ENCODE results near the gene SMARCA2.
A peak's percentile ranks its signal among the peaks of the same experiment; 100 is the strongest.

SMARCA2 gene

DNA sequence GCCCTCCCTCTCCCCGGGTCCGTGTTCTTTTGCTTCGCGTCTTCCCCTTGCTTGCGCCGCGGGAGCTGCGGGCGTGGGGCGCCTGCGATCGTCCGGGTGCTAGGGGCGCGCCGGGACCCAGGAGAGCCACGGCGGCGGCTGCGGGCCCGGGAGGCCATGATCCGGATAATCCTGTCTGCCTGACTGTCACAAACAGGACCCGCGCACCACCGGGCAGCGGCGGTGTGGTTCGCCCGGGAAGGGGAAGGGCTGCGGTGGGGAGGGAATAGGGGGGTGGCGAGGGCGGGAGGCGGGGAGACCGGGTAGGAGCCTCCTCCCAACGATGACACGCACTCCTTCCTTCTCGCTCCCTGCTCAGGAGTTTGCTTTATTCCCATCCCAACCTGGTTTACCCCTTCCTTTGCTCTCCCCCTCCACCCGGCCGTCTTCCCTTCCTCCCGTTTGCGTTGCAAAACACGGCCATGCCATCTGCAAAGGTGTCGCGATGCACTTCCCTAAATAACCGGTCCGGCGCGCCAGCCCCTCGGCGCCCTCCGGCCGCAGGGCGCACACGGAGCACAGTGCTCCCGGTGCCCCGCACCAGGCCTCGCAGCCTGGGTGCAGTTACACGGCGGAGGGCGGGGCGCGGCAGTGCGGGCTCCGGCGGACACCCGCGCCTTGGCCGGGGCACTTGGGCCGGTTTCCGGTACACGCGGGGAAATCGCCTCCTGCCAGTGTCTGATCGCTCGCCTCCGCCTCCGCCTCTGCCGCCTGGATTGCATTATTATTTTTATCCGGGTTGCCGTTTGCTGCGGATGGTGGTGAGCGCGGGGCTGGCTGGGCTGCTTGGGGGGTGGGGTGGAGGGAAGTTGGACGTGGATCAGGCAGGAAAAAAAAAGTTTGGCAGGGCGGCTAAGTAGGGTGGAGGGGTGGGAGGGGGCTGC, 1.5 kb downstream of the SMARCA2 start:
- peak; percentile 84 for DNase-seq

DNA sequence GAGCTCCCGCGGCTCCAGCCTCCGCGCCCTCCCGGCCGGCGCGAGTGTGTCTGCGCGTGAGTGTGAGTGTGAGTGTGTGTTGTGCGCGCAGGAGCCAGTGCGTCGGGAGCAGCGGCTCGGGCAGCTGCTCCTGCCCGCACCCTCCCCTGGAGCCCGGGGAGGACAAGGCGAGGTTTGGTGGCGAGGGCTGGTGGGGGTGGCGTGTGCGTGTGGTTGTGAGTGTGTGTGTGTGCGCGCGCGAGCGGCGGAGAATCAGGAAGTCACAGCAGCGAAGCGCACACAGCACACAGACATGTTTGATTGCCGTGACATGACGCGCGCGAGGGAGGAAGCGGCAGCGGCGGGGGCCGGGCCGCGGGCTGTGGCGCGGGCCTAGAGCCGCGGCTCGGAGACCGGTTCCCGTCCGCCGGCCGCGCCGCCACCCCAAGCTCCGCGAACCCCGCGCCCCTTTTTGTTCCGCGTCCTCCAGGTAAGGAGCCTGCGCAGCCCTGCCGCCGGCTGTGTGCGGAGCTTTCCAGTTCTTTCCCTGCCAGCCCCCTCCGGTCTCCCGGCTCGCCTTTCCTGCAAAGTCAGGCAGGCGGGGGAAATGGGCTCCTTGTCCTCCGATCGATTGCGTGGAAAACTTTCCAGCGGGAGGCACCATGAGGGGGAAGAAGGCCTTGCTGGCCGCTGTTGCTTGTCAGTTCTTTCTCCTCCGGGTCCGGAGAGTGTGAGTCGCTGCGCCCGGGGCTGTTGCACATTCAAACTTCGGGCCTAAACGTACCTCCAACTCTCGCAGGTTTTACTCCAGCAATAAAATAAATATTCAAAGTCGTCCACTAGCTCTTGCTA, 2.4 kb downstream of the SMARCA2 start:
- peak; percentile 79 for DNase-seq

DNA sequence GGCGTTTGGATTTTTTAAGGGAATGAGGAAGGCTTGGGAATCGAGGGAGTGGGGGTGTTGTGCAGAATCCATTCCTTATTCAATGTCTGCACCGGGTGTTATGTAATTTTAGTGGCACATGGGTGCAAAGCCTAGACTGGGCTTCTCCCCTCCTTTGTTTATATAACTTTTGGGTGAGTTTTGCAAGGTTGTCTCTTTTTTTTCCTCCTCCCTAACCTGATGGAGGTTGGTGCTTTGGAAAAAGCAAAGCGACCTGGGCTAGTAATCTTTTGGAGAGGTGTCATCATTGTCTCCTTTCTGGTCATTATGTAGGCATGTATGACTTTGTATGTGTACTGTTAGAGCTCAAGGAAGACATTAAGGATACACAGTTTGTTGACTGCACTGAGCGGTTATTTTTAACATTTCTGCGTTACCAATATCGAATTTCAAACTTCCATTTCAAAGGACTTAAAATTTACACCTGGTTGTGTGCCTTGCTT, 3.1 kb downstream of the SMARCA2 start:
- no peak for DNase-seq

DNA sequence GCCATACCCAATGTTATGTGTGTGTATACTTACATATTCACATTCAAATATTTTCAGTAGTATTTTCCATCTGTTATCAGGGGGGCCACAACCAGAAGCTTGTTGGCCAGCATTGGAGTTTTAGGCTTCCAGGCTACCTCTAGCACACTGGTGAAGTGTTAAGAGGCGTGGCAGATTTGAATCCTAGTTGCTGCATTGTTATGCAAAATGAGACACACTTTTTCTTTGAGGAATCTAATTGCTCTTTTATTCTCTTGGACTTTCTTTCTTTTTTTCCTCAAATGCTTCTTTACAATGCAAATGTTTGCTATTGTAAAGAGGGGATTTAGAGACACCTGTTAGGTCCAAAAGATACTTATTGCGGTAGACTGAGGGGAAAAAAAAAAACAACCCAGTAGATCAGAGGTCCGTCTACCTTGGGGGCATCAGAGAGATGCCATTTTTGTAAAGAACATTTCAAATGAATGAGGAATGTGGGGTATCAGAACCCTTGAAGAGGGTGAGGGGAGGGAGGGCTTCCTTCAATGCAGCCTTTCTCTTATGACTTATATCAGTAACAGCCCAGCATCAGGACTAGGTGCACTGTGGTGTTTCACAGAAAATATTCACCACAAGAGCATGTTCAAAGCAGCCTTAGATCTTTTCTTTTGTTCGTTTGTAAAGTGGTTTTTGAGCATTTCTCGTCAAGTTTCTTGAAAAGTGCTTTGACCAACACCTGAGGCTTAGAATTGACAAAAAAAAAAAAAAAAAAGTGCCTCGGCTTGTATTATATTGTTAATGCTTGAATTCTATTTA, 3.8 kb downstream of the SMARCA2 start:
- no peak for DNase-seq

DNA sequence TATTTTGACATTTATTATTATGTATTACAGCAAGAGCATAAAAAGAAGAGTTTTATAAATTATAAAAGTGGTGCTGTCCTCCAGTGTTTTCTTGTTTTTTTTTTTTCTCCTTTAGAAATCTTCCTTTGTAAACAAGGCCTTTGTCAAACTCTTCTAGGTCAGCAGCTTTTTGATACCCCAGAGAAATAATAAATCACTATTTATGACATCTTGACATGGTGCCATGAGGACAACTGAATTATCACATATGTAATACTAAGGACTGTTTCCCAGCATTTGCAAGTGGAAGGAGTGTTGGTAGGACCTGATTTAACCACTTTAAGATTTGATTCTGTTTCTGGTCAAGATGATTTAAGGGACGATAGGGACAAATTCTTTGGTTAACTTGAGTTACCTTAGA, 4.6 kb downstream of the SMARCA2 start:
- DNase-seq: no peak

DNA sequence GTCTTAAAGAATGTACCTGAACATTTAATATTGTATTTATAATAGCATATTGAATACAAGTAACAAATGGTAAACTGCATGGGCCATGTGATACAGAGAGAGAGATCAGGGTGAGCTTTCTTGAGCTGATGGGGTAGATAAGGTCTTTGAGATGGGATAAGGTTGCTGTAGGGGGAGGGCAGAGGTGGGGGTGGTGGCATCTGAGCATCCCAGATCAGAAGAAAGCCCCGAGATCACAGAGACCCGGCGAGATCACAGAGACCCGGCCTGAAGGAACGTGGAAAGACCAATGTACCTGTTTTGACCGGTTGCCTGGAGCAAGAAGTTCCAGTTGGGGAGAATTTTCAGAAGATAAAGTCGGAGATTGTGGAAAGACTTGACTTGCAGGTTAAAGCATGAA, 6.6 kb downstream of the SMARCA2 start:
- no peak for DNase-seq

DNA sequence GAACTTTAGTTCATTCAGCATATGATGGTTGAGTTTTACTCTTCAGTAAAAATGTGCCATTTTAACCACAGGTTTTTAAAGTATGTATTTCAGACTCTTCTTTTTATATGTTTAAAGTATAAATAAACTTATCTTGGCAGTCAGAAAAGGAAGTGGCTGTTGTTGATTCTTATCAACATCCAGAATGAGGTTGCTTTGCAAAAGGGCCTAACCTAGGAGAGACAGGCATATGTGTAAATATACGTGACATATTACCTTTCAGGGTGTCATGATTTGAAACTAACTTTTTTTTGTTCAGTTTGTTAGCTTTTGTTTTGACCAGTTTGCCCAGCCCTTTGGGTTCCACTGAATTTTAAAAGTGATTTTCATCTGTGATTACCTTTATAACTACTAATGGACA, 7.4 kb downstream of the SMARCA2 start:
- DNase-seq: no peak

DNA sequence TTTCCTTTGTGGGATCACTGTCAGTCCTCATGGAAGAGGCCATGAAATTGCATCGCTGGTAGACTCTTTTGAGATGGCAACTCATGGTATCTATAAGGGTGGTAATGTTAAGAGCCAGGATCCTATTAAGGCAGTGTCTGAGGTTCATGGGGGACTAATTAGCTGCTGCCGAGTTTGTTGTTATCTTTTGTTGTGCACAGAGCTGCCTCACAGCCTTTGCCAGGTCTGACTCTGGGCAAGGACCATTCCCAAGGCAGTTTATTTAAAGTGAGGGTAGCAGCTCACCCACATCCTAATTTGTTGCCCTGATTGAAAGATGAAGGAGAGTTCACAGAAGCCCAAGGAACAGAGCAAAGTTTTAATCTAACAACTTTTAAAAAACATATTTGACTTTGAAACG, 7.9 kb downstream of the SMARCA2 start:
- no peak for DNase-seq

DNA sequence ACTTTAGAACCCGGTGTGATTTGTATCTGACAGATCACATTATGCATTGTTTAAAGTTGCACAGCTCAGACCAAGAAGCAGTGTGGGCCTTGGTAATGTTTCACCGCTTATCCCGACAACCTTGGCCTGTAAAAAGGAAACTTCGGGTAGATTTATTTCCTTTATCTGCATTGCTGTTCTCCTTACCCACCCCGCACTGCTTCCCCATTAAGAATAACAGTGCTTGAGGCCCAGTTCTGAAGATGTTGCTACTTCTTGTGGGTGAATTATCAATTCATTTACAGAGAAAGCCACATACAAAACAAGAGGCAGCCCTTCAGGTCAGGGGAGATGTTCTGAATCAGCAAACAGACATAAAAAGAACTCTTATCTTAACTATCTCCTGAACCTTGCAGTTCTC, 8.4 kb downstream of the SMARCA2 start:
- DNase-seq: no peak

DNA sequence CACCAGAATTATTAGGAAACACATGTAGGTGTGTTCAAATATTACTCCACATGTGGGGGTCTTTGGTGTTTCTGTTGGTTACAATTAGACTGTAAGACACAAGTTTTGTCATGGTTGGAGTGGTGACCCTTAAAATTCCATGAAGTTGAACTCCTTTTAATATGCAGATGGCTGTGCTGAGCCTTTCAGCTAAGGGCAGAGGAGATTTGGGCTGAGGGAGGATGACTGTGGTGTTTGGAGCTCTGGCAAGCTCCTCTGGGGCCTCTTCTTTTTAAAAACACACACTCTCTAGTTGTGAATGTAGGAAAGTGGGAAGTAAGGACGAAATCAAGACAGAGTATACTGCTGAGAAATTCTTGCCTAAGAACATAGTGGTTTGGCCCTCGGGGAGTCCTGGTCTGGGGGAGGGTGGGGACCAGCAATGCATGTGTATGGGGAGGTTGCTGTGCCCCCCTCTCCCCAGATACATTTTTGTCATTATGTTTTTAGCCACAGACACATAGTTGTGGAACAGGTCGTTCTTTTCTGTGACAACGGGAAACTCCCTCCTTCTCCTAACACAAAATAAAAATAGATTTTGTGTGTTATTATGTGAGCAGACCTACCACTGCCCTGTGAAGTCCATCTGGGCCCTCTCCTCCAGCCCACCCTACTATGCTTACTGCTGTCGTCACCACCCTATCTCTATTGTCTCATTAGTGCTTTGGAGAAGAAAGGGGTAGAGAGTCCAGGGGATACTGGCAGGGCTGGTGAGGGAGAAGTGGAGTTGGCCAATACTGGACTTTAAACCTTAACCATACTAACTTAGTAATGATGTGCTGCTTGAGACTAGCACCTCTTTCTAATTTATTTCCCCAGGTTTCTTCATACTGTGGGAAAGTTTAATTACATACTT, 10.0 kb downstream of the SMARCA2 start:
- DNase-seq: no peak

DNA sequence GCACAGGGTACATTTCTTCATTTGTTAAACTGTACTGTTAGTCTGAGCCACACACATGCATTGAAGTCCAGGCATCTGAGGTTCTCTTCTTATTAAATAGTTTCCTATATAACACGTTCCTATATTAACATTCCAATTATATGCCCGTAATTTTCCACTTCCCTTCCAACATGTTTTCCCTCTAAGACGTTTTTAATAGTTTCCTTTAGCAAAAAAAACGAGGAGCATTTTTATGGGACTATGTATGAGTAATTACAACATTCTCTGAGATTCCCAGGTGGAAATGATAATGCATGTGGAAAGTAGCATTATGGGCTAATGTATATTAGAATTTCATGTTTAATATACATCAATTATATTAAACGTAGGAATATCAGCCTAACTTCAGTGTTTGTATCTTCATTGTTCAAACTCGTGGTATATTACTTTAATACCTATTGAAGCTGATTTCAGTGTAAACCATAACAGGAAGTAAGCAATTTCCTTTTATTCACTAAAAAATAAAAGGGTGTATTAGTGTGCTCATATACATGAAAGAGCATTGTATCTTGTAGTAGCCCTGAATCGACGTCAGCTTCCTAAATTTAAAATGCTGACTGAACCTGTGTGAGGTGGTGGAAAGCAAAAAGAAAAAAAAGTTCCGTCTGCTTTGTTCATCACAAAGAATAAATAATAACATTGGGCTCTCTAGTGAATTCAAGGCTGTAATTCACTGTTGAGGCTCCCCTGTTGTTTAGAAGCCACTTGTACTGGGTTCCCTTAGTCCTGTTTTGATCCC, 11.3 kb downstream of the SMARCA2 start:
- no peak for DNase-seq

DNA sequence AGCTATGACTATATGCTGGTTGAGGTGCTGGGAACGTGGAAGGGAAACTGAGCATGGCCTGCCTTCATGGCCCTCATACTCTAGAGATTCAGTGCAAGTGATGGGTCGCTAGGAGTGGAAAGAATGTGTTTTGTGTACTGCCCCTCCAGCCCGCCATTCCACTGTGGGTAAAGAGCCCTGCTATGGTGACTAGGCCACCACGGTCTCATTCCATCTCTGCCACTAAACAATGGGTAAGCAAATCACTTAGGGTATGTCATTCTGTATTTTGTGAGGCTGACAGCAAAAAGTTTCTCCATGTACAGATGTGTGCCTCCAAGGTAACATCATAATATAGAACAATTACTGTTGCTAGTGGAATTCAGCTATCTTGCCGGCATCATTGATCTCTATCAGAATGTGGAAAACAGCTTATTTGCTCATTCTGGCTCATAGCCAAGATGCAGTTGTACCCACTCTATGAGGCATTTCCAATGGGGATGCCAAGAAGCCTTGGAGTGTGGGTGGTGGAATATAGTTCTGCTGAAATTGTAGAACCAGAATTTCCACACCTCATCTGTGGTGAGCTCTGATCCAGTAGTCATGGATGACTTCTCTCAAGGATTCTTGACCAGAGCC, 12.5 kb downstream of the SMARCA2 start:
- DNase-seq: no peak

DNA sequence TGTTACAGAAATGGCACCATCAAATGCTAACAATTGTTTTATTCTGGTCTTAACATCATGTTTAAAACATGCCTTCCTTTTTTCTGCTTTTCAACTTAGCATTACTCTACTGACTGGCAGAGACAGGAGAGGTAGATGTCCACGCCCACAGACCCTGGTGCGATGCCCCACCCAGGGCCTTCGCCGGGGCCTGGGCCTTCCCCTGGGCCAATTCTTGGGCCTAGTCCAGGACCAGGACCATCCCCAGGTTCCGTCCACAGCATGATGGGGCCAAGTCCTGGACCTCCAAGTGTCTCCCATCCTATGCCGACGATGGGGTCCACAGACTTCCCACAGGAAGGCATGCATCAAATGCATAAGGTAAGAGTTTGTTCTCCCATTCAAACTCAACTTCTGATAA, 13.7 kb downstream of the SMARCA2 start:
- no peak for DNase-seq

DNA sequence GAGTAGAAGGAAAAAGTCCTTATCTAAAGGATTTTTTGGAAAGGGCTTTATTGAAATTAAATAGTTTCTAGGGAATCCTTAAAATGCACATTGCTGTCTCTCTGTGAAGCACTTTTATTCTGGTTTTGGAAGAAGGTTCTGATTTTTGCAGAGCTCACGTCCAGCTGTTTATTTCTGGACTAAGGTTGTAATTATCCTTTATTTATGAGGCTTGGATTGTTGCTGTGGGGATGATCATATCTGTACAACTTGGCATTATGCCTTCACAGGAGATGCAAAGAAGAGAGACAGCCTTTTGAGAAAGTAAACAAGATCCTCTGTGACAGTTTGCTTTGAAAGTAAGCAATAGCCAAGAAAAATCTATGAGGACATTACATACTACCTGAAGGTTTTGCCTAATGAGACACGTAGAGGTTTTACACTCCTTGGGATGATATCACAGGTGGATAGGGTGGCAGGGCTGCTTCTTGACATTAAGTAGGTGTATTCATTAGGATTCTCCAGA, 14.6 kb downstream of the SMARCA2 start:
- DNase-seq: no peak

DNA sequence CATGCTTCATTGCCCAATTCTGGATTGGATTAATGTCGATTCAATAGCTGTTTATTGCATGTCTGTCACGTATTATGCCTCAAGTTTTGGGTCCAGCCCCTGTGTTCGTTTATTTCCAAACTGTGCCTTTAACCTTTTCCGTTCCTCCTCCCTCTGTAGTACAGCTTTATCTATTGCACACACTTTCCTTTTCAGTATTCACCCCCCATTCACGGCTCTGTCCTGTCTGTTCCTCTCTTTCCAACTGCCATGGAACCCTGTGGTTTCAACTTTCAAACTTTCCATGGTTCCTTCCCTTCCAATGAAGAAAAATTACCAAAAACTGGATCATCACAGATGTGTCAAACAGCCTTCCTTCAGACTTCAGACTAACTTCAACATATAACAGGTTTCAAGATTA, 17.1 kb downstream of the SMARCA2 start:
- no peak for DNase-seq

DNA sequence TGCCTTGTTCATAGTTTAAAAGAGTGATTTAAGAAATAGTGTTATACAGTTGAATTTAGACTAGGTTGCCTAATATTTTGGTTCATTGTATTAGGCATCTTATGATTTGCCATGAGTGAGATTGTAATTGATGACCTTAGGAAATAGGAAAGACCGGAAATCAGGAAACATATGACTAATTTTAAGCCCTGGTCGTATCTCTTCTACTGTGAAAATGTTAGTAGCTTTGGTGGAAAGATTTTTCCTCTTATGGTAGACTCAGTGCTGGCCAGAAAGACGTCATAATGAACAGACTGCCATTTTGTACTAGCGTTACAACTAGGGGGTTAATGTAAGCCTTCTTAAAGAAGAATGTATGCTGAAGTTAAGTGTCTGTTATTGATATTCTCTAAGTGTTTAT, 21.7 kb downstream of the SMARCA2 start:
- DNase-seq: no peak

DNA sequence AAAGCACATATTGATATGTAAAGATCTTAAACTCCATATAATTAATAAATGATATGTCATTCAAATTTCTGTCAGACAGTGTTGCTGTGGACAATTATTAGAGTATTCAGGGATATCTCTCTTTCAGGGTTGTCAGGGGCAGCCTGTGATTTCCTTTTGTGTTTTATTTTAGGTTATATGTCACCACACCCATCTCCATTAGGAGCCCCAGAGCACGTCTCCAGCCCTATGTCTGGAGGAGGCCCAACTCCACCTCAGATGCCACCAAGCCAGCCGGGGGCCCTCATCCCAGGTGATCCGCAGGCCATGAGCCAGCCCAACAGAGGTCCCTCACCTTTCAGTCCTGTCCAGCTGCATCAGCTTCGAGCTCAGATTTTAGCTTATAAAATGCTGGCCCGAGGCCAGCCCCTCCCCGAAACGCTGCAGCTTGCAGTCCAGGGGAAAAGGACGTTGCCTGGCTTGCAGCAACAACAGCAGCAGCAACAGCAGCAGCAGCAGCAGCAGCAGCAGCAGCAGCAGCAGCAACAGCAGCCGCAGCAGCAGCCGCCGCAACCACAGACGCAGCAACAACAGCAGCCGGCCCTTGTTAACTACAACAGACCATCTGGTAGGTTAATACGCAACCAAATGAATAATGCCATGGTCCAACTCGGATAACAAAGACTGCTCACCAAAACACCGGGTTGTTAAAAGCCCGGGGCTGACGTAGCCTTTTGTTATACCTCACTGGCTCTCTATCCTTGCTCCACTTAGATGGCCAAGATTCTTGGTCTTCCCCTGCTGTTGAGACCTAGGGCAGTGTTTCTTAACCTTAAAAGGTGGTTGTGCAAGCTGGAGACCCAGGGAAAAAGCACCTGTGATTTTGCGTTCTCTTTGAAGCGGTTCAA, 24.4 kb downstream of the SMARCA2 start:
- DNase-seq: no peak

DNA sequence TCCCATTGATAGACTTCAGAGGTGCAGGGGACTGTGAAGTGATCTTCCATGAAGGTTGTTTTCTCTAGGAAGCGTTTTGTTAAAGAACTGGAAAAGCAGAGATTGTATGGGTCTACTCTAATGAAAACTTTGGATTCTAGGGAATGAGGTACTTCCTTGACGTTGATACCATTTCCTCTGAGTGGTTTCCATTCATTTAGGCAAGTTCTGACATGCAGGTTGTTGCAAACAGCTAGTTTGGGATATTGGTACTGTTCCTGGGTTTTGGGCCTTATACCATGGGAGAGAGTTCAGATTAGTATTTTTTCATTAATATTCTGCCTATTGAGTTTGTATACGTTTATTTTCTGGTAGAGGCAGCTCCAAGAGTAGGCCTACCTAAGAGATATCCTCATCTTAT, 25.7 kb downstream of the SMARCA2 start:
- DNase-seq: no peak

DNA sequence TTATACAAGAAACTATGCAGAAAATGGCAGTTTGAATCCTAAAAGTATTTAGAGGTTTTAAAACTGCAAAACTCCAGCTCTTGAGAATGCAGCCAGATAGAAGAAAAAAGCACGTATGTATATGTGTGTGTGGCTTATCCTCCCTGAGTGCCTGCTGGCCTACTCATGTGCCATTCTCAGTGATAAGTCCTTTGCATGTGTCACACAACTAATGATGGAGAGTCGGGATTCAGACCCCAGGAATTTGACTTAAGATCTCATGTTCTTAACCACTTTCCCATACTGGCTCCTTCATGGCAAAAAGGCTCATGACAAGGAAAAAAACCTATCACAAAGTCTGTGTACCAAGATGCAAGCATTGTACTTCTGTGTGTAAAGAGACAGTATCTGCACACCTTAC, 26.6 kb downstream of the SMARCA2 start:
- DNase-seq: no peak
